HL-60/S4 (cell line): ENCODE data around the gene TCF3.
"Not testable (repeated sequence)": the region's sequence is repeated elsewhere in the genome, so short reads cannot be mapped to it uniquely, and the experiment has no call there.

ENCODE experiments used
- in situ Hi-C: fragments of 300-500 bp; cut with MboI; formaldehyde crosslinking; loops from 2 replicates; pipeline ENCODE4 v1.14.3; 2022; ENCODE audit warnings: low sequenced_read_pairs

Gene TCF3

DNA sequence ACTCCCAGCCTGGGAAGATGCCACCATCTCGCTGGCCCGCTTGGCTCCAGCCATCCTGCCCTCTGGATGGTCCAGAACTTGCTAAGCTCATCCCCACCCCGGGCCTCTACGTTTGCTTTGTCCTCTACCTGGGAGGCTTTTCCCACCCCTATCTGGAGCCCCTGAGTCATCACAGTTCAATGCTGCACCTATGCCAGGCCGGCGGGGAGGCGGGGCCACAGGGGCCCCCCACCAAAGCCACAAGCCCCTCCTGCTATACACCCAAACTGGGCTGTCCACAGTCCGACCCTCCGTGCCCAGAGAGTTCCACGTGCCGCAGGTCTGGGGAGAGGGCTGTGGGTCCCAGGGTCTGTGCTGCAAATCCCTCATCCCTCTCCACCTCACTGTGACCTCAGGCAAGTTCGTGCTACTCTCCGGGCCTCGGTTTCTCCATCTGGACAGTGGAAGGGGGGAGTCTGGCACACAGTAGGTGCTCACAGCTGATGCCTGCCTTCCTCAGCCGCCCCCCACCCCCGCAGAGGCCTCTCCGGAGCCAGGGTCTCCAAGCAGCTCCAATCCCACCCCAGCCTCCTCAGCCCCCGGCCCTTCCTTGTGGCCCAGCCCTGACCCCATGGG is 1.9 kb upstream of the TCF3 start:
- in situ Hi-C loops, result no loop called here

DNA sequence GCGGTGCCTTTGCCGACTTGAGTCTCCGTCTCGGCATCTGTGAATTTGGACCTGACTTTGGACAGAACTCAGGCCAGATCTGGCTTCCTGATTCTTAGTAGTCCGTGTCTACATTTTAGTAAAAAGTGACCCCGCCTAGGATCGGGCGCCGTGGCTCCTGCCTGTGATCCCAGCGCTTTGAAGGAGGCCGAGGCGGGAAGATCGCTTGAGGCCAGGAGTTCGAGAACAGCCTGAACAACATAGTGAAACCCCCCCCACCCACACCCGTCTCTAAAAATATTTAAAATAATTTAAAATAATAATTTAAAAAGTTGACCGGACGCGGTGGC is 849 bp upstream of the TCF3 start:
- in situ Hi-C loops, result no loop called here

DNA sequence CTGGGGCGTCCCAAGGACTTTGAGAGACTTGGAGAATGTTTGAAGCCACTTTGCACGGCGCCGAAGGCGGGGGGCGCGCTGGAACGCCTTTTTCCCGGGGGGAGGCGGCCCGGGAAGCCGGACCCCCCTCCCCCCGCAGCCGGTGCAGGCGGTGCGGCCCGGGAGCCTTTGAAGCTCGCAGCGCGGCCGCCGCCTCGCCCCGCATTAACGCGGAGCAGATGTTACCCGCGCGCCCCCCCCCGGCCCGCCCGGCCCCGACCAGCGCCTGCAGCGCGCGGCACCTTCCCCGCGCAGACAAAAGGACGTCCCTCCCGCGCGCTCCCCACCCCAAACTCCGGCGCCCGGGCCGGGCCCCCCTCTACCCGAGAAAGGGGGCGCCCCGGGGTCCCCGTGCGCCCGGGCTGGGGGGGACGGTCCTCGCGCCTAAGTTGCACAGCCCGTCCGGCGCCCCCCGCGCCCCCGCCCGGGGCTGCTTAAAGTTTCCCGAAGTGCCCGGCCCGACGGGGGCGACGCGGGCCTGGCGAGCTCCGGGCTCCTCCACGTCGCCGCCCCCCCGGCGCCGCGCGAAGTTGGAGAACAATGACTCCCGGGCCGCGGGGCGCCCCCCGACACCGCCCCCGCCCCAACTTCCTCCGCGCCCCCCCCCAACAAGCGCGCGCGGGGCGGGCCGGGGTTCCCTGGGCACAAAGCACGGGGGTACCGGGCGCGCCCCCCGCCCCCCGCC is 685 bp downstream of the TCF3 start:
- in situ Hi-C loops, result no loop called here

GRCh38 chr19:1650650-1651567 is 1.5 kb downstream of the TCF3 start:
- in situ Hi-C loops, result no loop called here

DNA sequence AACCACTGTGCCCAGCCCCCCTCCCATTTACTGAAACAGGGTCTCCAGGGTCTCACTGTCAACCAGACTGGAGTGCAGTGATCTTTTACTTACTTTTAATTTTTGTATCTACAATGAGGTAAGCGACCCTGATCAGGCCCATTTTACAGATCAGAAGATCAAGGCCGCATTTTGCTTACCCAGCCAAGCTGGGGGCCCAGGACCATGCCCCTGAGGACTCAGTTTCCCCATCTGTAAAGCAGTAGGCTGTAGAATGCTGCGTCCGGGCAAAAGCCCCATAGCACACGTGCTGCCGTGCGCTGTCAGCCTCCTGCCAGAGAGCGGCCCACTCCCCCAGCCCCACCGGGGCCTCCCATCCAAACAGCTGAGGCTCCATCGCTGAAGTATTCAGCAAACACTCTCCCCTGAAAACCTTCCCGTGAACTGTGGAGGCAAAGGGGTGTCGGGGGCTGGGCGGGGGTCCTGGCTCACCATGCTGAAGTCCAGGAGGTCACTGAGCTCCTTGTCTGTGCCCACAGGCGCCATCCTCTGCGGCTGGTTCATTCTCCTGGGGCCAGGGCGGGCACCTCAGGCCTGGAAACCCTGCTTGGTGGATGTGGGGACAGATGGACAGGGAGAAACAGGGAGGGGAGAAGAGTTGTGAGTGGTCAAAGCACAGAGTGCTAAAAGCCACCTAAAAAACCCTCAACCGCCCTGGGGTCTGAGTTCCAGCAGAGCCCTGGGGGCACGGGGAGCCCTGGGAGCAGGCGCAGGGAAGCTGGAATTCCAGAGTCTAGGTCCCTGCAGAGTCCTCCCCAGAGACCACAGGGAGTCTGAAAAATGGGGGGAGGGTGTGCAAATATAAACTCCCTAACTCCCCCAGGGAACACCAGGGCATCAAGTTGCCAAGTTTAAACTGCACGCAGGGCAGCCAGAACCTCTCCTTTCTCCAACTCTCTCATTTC is 2.4 kb downstream of the TCF3 start:
- in situ Hi-C loops, result no loop called here

GRCh38 chr19:1648920-1649541 is 3.4 kb downstream of the TCF3 start:
- in situ Hi-C loops, result no loop called here

DNA sequence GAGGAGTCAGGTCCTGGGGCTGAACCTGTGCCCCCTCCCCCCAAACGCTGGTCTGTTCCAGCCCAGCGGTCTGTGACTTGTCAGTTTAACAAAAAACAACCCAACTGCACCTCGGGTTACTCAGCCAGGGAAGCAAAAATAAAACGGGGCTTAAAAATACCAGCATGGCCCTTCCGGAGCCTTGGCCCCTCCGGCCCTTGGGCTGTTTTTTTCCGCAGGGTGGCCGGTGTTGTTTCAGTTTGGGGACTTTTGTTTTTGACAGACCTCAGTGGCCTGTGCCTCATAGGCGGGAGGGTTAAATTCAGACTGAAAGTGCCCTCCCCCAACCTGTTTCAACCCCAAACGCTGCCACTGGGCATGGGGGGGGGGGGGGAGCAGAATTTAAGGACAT is 4.0 kb downstream of the TCF3 start:
- in situ Hi-C loops, result no loop called here

GRCh38 chr19:1647501-1648458 is 4.6 kb downstream of the TCF3 start:
- in situ Hi-C loops, result no loop called here

GRCh38 chr19:1646659-1647453 is 5.6 kb downstream of the TCF3 start:
- in situ Hi-C loops, result no loop called here

- in situ Hi-C loops, result no loop called here
Measured at GRCh38 chr19:1646149-1646548, 6.3 kb downstream of the TCF3 start.

DNA sequence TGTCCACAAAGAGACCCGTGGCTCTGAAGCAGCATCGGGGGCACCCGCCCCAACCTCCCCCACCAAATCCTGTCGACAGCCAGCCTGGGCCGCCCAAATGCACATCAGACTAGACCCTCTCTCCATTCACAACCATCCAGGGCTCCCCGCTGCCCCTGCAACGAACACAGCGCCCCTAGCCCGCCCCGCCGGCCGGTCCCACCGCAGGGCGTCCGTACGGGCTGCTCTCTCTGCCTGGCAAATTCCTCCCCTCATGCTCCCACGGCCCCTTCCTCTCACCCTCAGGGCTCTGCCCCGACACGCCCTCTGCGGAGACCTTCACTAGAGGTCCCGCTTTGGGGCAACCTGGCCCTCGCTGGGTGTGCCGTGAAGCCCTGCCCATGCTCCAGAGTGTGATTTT is 7.1 kb downstream of the TCF3 start:
- in situ Hi-C loops, result no loop called here

DNA sequence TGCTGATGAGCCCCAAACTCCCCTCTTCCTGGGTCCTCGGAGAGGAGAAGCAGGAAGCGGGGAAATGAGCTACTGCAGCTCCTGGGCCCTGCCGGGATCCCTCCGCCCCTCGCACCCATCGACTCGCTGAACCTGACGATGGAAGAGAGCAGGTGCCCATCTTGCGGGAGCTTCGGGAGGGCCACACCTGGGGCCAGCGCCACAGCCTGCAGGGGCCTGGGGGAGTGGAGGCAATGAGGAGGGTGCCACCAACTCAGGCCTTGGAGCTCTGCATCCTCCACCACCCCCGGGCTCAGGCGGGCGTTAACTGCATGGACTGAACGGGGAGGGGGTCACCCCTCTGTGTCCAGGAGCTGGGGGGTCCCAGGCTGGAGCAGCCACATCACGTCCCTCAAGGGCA is 8.3 kb downstream of the TCF3 start:
- in situ Hi-C loops, result no loop called here

DNA sequence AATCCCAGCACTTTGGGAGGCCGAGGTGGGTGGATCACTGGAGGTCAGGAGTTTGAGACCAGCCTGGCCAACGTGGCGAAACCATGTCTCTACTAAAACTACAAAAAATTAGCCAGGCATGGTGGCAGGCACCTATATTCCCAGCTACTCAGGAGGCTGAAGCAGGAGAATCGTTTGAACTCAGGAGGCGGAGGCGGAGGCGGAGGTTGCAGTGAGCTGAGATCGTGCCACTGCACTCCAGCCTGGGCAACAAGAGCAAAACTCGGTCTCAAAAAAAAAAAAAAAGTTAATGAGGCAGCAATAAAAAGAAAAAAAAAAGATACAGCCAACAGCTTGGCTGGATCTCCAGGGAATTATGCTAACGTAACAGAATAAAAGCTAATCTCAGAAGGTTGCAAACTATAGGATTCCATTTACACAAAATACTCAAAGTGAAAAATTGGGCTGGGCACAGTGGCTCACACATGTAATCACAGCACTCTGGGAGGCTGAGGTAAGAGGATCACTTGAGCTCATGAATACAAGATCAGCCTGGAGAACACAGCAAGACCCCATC is 11.4 kb downstream of the TCF3 start:
- in situ Hi-C loops, result not testable (repeated sequence)

GRCh38 chr19:1636325-1637236 is 15.8 kb downstream of the TCF3 start:
- in situ Hi-C loops, result no loop called here

- in situ Hi-C loops, result no loop called here
Measured at GRCh38 chr19:1634938-1635243, 17.5 kb downstream of the TCF3 start.

DNA sequence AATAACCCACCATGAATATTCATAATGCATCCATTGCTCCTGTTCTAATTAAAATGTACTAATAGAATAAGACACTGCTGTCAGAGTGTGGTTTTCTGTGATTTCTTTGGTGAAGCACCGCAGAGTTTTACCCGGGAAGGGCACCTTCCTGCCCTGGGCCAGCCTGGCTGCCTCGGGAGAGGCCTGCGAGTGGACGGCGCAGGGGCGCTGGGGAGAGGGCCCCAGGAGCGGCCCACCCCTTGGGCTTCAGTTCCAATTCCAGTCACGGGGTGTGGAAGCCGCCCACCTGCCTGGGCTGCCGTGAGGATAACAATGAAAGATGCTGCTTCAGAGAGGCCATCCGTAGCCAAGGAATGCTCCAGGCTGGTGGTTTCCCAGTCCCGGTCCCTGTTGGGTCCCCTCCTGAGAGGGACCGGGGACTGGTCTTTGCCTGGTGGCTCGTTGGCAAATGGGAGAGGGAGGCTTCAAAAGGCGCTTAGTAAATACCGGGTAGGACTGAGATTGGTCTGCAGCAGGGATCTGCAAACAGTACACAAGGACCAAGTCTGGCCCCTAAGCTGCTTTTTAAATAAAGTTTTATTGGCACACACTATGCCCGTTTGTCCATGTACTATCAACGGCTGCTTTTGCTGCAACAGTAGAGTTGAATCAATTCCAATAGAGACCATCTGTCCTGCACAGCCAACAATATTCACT is 18.0 kb downstream of the TCF3 start:
- in situ Hi-C loops, result no loop called here
